HepG2 (cell line): Measurements from ENCODE around the gene DEPDC1B. TPM values are rescaled to one million over a fixed set of nuclear protein-coding genes. Genes with fewer than 3 reads are reported as not detected.

Experiments used
- AKAP8 ChIP-seq: sonication (generic); formaldehyde crosslinking; IDR thresholded peaks from 2 replicates; pipeline ENCODE4 v1.5.1; 2020; ENCODE audit warnings: mild to moderate bottlenecking, missing genetic modification reagents
- HNF4A ChIP-seq: sonication (generic); formaldehyde crosslinking; IDR thresholded peaks from 2 replicates; pipeline ENCODE4 v1.4.0; 2020; ENCODE audit warnings: missing genetic modification reagents
- IRF2 ChIP-seq: IDR thresholded peaks from 2 replicates; pipeline ENCODE4 v1.6.1; 2018; ENCODE audit warnings: missing genetic modification reagents, missing compliant biosample characterization
- KDM2A ChIP-seq: sonication (generic); formaldehyde crosslinking; IDR thresholded peaks from 2 replicates; pipeline ENCODE4 v1.4.0; 2020; ENCODE audit warnings: low read depth, missing genetic modification reagents, borderline replicate concordance
- NFYB ChIP-seq: sonication (generic); formaldehyde crosslinking; IDR thresholded peaks from 2 replicates; pipeline ENCODE4 v1.4.0; 2020; ENCODE audit warnings: missing genetic modification reagents
- RARG ChIP-seq: sonication (generic); formaldehyde crosslinking; IDR thresholded peaks from 2 replicates; pipeline ENCODE4 v1.4.0; 2020; ENCODE audit warnings: low read depth, mild to moderate bottlenecking, missing genetic modification reagents
- SRY ChIP-seq: sonication (generic); formaldehyde crosslinking; IDR thresholded peaks from 2 replicates; pipeline ENCODE4 v1.8.0; 2022; ENCODE audit warnings: mild to moderate bottlenecking, missing genetic modification reagents
- ZNF180 ChIP-seq: sonication (generic); formaldehyde crosslinking; IDR thresholded peaks from 2 replicates; pipeline ENCODE4 v1.4.0; 2020; ENCODE audit warnings: low read depth, missing genetic modification reagents, borderline replicate concordance
- ZNF33A ChIP-seq: sonication (generic); formaldehyde crosslinking; IDR thresholded peaks from 2 replicates; pipeline ENCODE4 v1.5.1; 2020; ENCODE audit warnings: missing genetic modification reagents, mild to moderate bottlenecking, moderate library complexity, borderline replicate concordance
- ZNF446 ChIP-seq: sonication (generic); formaldehyde crosslinking; IDR thresholded peaks from 2 replicates; pipeline ENCODE4 v1.5.0; 2020; ENCODE audit warnings: mild to moderate bottlenecking, missing genetic modification reagents
- ZNF484 ChIP-seq: sonication (generic); formaldehyde crosslinking; IDR thresholded peaks from 2 replicates; pipeline ENCODE4 v1.5.1; 2020; ENCODE audit warnings: mild to moderate bottlenecking, low read depth, missing genetic modification reagents, borderline replicate concordance
- ZNF720 ChIP-seq: sonication (generic); formaldehyde crosslinking; IDR thresholded peaks from 2 replicates; pipeline ENCODE4 v1.4.0; 2020; ENCODE audit warnings: missing genetic modification reagents
- ZSCAN31 ChIP-seq: sonication (generic); formaldehyde crosslinking; IDR thresholded peaks from 2 replicates; pipeline ENCODE4 v1.5.0; 2020; ENCODE audit warnings: low read depth, mild to moderate bottlenecking, missing genetic modification reagents
- polyA plus RNA-seq, 8 experiments: library from polyadenylated mRNA; depleted of rRNA in 3 of 8; stranded (reverse) in 7 of 8; unstranded in 1 of 8; fragments of >200 nt; fragmentation: Illumina TruSeq in 4 of 8; extraction: Trizol in 4 of 8; gene quantifications; 2 replicates each; pipeline versions ENCODE4 v1.2.1 to v1.2.3, GENCODE V29; 2011 to 2016; ENCODE audit warnings: low read depth in 4 of 8, missing spikeins in 1 of 8, mixed read lengths in 1 of 8; ENCODE audit not compliant: insufficient read depth in 1 of 8
- total RNA-seq, 5 experiments: library from RNA; depleted of rRNA; stranded (reverse); fragments of >200 nt; fragmentation: Illumina TruSeq; extraction: Trizol; gene quantifications; 2 replicates each; pipeline ENCODE4 v1.2.3, GENCODE V29; 2016; ENCODE audit warnings: low read depth in 1 of 5
- TF ChIP-seq, protein P1 (sequence below): sonication (generic); formaldehyde crosslinking; IDR thresholded peaks from 2 replicates; pipeline ENCODE4 v1.4.0; 2020; ENCODE audit warnings: missing genetic modification reagents
- TF ChIP-seq, protein P2 (sequence below): sonication (generic); formaldehyde crosslinking; IDR thresholded peaks from 2 replicates; pipeline ENCODE4 v1.4.0; 2020; ENCODE audit warnings: missing genetic modification reagents, borderline replicate concordance
- TF ChIP-seq, protein P3 (sequence below): IDR thresholded peaks from 2 replicates; pipeline ENCODE4 v1.6.1; 2016; ENCODE audit warnings: mild to moderate bottlenecking
- TF ChIP-seq, protein P4 (sequence below): sonication (generic); formaldehyde crosslinking; IDR thresholded peaks from 2 replicates; pipeline ENCODE4 v1.4.0; 2020; ENCODE audit warnings: mild to moderate bottlenecking, missing genetic modification reagents
- TF ChIP-seq, protein P5 (sequence below): IDR thresholded peaks from 2 replicates; pipeline ENCODE4 v1.6.1; 2016; ENCODE audit warnings: missing biosample characterization, missing genetic modification reagents, low read depth
- TF ChIP-seq, protein P6 (sequence below): sonication (generic); formaldehyde crosslinking; IDR thresholded peaks from 2 replicates; pipeline ENCODE4 v1.8.1; 2023; ENCODE audit warnings: mild to moderate bottlenecking, missing genetic modification reagents, borderline replicate concordance

DEPDC1B gene
- total and polyA plus RNA-seq, 2 of the 13 experiments (the other 11 are each of a cell fraction or from before 2014, with no cell fraction given), result 29.5 to 51.3 TPM

DNA sequence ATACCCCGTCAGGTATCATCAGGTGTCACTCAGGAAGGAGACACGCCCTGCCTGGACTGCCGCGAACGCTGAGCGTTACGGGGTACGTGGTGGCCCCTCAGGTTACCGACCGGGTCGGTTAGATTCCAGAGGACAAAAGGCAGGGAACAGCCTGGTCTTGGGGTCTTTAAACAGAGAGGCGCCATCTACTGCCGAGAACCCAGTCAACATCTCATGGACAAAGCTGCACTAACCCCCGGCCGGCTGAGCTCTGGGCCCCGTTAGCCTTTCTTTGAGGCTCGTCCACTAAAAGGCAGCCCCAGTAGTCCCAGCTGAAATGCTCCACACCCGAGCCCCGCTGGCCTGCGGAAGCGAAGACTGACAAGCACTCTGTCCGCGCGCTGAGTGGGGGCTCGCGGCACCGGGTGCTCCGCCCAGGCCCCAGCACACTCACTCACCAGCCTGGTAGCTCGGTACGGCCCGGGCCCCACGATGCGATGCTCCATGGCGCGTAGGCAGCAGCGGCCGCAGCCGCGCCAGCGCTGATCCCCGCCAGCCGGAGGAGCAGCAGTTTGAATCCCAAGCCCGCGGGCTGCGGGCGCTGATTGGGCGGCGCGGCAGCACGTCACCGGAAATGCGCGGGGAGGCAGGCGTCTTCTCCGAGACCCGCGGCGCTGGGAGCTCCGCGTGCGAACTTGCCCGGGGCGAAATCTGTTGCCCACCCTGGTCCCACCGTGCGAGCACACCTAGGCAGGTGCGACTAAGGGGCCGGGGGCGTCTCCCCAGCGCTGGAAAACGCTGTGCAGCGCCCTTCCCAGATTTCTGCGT is at the start of gene DEPDC1B (continued):
- peak; percentile 73 for TF ChIP-seq ZNF446 (CRISPR knock-in tag)
- TF ChIP-seq, protein P1, sequence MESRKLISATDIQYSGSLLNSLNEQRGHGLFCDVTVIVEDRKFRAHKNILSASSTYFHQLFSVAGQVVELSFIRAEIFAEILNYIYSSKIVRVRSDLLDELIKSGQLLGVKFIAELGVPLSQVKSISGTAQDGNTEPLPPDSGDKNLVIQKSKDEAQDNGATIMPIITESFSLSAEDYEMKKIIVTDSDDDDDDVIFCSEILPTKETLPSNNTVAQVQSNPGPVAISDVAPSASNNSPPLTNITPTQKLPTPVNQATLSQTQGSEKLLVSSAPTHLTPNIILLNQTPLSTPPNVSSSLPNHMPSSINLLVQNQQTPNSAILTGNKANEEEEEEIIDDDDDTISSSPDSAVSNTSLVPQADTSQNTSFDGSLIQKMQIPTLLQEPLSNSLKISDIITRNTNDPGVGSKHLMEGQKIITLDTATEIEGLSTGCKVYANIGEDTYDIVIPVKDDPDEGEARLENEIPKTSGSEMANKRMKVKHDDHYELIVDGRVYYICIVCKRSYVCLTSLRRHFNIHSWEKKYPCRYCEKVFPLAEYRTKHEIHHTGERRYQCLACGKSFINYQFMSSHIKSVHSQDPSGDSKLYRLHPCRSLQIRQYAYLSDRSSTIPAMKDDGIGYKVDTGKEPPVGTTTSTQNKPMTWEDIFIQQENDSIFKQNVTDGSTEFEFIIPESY, result 0 out of 2 replicates have a peak, but pooled peaks have one; percentile 1
- TF ChIP-seq, protein P2, sequence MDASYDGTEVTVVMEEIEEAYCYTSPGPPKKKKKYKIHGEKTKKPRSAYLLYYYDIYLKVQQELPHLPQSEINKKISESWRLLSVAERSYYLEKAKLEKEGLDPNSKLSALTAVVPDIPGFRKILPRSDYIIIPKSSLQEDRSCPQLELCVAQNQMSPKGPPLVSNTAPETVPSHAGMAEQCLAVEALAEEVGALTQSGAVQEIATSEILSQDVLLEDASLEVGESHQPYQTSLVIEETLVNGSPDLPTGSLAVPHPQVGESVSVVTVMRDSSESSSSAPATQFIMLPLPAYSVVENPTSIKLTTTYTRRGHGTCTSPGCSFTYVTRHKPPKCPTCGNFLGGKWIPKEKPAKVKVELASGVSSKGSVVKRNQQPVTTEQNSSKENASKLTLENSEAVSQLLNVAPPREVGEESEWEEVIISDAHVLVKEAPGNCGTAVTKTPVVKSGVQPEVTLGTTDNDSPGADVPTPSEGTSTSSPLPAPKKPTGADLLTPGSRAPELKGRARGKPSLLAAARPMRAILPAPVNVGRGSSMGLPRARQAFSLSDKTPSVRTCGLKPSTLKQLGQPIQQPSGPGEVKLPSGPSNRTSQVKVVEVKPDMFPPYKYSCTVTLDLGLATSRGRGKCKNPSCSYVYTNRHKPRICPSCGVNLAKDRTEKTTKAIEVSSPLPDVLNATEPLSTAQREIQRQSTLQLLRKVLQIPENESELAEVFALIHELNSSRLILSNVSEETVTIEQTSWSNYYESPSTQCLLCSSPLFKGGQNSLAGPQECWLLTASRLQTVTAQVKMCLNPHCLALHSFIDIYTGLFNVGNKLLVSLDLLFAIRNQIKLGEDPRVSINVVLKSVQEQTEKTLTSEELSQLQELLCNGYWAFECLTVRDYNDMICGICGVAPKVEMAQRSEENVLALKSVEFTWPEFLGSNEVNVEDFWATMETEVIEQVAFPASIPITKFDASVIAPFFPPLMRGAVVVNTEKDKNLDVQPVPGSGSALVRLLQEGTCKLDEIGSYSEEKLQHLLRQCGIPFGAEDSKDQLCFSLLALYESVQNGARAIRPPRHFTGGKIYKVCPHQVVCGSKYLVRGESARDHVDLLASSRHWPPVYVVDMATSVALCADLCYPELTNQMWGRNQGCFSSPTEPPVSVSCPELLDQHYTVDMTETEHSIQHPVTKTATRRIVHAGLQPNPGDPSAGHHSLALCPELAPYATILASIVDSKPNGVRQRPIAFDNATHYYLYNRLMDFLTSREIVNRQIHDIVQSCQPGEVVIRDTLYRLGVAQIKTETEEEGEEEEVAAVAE, result 0 out of 2 replicates have a peak, but pooled peaks have one; percentile 51
- peak; percentile 84; the same call in 1 of the 2 replicates for TF ChIP-seq ZNF33A (CRISPR knock-in tag)
- no peak for TF ChIP-seq ZNF484 (CRISPR knock-in tag)
- TF ChIP-seq NFYB (CRISPR knock-in tag), result peak; percentile 97
- TF ChIP-seq AKAP8 (CRISPR knock-in tag), result no peak
- peak; percentile 0; the same call in 1 of the 2 replicates for TF ChIP-seq HNF4A (CRISPR knock-in tag)
- TF ChIP-seq IRF2 (CRISPR knock-in tag), result peak; percentile 61; the same call in 1 of the 2 replicates
- TF ChIP-seq, protein P3, sequence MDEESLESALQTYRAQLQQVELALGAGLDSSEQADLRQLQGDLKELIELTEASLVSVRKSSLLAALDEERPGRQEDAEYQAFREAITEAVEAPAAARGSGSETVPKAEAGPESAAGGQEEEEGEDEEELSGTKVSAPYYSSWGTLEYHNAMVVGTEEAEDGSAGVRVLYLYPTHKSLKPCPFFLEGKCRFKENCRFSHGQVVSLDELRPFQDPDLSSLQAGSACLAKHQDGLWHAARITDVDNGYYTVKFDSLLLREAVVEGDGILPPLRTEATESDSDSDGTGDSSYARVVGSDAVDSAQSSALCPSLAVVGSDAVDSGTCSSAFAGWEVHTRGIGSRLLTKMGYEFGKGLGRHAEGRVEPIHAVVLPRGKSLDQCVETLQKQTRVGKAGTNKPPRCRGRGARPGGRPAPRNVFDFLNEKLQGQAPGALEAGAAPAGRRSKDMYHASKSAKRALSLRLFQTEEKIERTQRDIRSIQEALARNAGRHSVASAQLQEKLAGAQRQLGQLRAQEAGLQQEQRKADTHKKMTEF (CRISPR knock-in tag), result peak; percentile 72
- TF ChIP-seq, protein P4, sequence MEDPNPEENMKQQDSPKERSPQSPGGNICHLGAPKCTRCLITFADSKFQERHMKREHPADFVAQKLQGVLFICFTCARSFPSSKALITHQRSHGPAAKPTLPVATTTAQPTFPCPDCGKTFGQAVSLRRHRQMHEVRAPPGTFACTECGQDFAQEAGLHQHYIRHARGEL, result no peak
- TF ChIP-seq, protein P5, sequence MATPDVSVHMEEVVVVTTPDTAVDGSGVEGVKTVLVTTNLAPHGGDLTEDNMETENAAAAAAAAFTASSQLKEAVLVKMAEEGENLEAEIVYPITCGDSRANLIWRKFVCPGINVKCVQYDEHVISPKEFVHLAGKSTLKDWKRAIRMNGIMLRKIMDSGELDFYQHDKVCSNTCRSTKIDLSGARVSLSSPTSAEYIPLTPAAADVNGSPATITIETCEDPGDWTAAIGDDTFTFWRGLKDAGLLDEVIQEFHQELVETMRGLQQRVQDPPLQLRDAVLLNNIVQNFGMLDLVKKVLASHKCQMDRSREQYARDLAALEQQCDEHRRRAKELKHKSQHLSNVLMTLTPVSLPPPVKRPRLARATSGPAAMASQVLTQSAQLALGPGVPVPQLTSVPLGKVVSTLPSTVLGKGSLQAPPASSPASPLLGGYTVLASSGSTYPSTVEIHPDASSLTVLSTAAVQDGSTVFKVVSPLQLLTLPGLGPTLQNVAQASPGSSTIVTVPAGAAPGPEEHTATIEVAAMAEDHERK (CRISPR knock-in tag), result no peak
- TF ChIP-seq SRY, result peak; percentile 49; the same call in 1 of the 2 replicates
- TF ChIP-seq ZNF720 (CRISPR knock-in tag), result no peak
- TF ChIP-seq, protein P6, sequence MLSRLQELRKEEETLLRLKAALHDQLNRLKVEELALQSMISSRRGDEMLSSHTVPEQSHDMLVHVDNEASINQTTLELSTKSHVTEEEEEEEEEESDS, result peak; percentile 91
- TF ChIP-seq ZSCAN31 (CRISPR knock-in tag), result peak; percentile 74; the same call in 1 of the 2 replicates
- no peak for TF ChIP-seq RARG
- TF ChIP-seq KDM2A, result peak; percentile 84
- TF ChIP-seq ZNF180 (CRISPR knock-in tag), result no peak
